Epithelial cell of umbilical artery (primary cell): ENCODE results near the gene PTPRH. TPM values are rescaled to one million over a fixed set of nuclear protein-coding genes. Genes with fewer than 3 reads are reported as not detected.

Experiments
- total RNA-seq: library from RNA; depleted of rRNA; stranded (reverse); fragments of >200 nt; gene quantifications from 2 replicates; pipeline ENCODE4 v1.2.3, GENCODE V29; 2014

PTPRH gene, protein sequence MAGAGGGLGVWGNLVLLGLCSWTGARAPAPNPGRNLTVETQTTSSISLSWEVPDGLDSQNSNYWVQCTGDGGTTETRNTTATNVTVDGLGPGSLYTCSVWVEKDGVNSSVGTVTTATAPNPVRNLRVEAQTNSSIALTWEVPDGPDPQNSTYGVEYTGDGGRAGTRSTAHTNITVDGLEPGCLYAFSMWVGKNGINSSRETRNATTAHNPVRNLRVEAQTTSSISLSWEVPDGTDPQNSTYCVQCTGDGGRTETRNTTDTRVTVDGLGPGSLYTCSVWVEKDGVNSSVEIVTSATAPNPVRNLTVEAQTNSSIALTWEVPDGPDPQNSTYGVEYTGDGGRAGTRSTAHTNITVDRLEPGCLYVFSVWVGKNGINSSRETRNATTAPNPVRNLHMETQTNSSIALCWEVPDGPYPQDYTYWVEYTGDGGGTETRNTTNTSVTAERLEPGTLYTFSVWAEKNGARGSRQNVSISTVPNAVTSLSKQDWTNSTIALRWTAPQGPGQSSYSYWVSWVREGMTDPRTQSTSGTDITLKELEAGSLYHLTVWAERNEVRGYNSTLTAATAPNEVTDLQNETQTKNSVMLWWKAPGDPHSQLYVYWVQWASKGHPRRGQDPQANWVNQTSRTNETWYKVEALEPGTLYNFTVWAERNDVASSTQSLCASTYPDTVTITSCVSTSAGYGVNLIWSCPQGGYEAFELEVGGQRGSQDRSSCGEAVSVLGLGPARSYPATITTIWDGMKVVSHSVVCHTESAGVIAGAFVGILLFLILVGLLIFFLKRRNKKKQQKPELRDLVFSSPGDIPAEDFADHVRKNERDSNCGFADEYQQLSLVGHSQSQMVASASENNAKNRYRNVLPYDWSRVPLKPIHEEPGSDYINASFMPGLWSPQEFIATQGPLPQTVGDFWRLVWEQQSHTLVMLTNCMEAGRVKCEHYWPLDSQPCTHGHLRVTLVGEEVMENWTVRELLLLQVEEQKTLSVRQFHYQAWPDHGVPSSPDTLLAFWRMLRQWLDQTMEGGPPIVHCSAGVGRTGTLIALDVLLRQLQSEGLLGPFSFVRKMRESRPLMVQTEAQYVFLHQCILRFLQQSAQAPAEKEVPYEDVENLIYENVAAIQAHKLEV
- total RNA-seq, result 0.32 and 3.5 TPM in 2 replicates

GRCh38 chr19:55208880-55209692 is at the start of gene PTPRH:
Gene PTPRH (minus strand): TSS chr19:55209501. CDS start chr19:55209433, 68 bp downstream.

DNA sequence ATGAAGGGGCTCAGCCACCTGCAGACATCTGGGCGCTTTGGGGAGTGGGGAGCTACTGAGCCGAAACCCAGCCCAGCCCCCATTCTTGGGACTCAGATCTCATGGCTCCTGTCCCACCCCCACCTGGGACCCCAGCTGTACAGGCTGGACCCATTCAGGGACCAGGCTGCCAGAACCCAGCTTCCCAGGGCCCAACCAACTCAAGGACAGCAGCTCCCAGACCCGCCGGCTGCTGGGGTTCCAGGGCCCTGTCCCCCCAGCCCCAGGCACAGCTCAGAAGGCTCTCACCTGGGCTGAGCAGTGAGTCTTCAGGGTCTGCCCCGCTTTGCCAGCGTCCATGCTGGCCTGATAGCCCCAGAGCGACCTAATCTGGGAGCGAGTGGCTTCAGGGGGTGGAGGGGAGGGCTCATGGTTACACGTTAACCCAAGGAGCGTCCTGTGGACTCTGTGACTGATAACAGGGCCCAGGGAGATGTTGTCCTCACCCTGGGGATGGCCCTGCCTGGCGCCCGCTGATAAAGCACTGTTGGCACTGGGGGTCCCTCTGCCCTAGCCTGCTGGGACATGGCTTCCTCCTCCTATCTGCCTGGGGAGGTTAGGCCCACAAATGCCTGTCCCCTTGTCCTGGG is 19.2 kb upstream of the PTPRH start, which contains the start of gene TMEM86B:
TMEM86B (minus strand) TSS at position 361 of the 629 bp plus-strand sequence; CDS start at position 339, 22 bp downstream.

GRCh38 chr19:55179606-55180484 is 29.5 kb downstream of the PTPRH start, which contains the start of gene SYT5:
Gene SYT5 (minus strand): TSS chr19:55180289. CDS start chr19:55179041, 1,248 bp downstream.

DNA sequence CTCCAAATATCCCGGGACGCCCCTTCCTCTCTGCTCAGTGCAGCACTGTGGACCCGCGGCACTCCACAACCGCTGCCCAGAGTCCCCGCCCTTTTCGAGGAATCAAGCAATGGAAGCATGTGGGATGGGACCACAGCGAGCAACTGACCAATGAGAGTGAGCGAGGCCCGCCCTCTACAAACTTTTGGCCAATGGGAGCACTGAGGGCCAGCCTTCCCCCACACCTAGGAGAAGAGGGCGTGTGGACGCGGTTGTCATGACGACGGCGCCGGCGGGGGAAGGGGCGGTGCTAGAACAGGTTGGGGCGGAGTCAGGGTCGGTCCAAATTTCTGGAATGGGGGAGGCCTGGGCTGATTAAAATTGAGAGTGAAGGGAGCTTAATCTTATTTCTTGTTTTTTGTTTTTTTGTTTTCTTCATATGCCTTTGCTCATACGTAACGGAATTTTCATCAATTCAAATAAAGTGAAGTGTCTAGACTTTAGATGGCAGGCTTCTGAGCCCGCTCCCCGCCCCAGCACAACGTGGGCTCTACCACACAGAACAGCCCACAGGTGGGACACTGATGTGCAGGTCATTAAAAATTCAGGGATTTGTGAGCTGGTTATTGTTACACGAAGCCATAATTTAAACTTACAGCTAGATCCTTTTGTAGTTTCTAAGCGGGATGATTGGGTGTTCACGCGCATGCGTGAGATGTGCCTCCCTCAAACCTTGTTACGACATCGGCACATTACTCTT is 42.6 kb downstream of the PTPRH start, which contains the start of gene DNAAF3:
DNAAF3 (minus strand) TSS at position 84 of the 739 bp plus-strand sequence. CDS start 200 bp downstream, outside the sequence.

GRCh38 chr19:55157064-55157908 is 52.0 kb downstream of the PTPRH start, which contains the start of gene TNNI3:
Gene TNNI3 (minus strand): TSS chr19:55157732. CDS start chr19:55157589, 143 bp downstream.

DNA sequence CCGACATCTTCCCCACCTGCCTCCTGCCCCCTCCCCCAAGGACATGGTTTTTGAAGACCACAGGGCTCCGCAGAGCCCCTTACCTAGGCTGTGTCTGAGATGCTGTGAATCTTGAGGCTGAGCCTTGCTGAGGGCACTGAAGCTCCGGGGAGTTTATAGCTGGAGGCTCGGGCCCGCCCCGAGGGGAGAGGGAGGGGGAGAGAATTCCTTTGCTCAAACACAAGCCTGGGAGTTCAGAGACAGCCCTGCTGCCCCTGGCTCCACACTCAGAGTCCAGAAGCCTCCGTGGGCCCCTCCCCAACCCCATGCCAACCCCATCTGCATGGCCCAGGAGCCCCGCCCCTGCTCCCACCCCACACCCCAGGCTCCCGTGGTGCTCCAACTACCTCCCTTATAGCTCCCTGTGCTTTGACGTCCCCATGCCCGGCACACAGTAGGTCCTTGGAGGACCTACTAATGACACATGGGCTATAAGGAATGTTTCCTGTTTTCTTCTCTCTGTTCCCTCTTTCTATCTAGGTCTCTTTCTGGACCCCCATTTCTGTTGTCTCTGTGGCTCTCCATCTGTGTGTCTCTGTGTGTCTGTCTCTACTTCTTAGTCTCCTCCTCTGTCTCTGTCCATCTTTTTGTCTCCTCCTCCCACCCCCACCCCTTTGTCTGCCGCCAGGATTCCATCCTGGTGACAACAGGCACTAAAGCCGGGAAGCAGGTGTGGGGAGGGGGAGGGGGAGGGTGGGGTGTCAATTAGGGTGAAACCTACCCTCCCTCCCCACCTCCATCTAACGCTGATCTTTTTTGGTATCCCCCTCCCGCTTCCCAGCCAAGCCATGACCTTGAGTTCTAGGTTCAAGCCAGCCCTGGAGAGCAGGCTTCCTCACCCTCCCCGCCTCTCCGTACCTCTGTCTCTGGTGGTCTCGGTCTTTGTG is 60.0 kb downstream of the PTPRH start, which contains the start of gene TNNT1:
TNNT1 (minus strand) TSS at position 129 of the 926 bp plus-strand sequence. CDS start 2,049 bp downstream, outside the sequence.

Other genes with a start within 250 kb of the PTPRH start
- 1.1 and 7.5 TPM in 2 replicates for gene NLRP2, start 243.1 kb downstream of the PTPRH start, total RNA-seq
- gene GP6, start 171.2 kb downstream of the PTPRH start, total RNA-seq, result not detected in 2 replicates
- gene RDH13, start 146.4 kb downstream of the PTPRH start, total RNA-seq, result 6.7 and 14.9 TPM in 2 replicates
- gene EPS8L1, start 133.6 kb downstream of the PTPRH start, total RNA-seq, result 5.9 and 12.0 TPM in 2 replicates
- gene PPP1R12C, start 91.9 kb downstream of the PTPRH start, total RNA-seq, result 32.8 and 35.7 TPM in 2 replicates
- 0.65 and 1.4 TPM in 2 replicates for gene TNNT1, start 60.3 kb downstream of the PTPRH start, total RNA-seq
- not detected in 2 replicates for gene TNNI3, start 51.8 kb downstream of the PTPRH start, total RNA-seq
- gene DNAAF3, start 42.9 kb downstream of the PTPRH start, total RNA-seq, result 0.32 and 0.76 TPM in 2 replicates
- gene SYT5, start 29.2 kb downstream of the PTPRH start, total RNA-seq, result not detected in 2 replicates
- gene TMEM86B, start 19.3 kb upstream of the PTPRH start, total RNA-seq, result 0.32 and 0.91 TPM in 2 replicates
- gene PPP6R1, start 49.5 kb upstream of the PTPRH start, total RNA-seq, result 20.1 and 22.3 TPM in 2 replicates
- gene HSPBP1, start 70.6 kb upstream of the PTPRH start, total RNA-seq, result 29.6 and 38.0 TPM in 2 replicates
- gene BRSK1, start 74.5 kb upstream of the PTPRH start, total RNA-seq, result 0.61 and 0.65 TPM in 2 replicates
- not detected in 2 replicates for gene TMEM150B, start 115.8 kb upstream of the PTPRH start, total RNA-seq
- 3.9 and 4.7 TPM in 2 replicates for gene KMT5C, start 130.4 kb upstream of the PTPRH start, total RNA-seq
- gene COX6B2, start 145.2 kb upstream of the PTPRH start, total RNA-seq, result under 0.01 TPM in 1 of 2 replicates, not detected in the other
- gene GARIN5B, start 153.8 kb upstream of the PTPRH start, total RNA-seq, result not detected in 2 replicates
- gene IL11, start 161.0 kb upstream of the PTPRH start, total RNA-seq, result 0.46 and 2.6 TPM in 2 replicates
- not detected in 2 replicates for gene TMEM190, start 167.3 kb upstream of the PTPRH start, total RNA-seq
- 0.65 TPM in 1 of 2 replicates, not detected in the other for gene TMEM238, start 174.8 kb upstream of the PTPRH start, total RNA-seq
- 112 and 274 TPM in 2 replicates for gene RPL28, start 176.4 kb upstream of the PTPRH start, total RNA-seq
- 168 and 599 TPM in 2 replicates for gene UBE2S, start 198.3 kb upstream of the PTPRH start, total RNA-seq
- not detected in 2 replicates for gene SHISA7, start 233.8 kb upstream of the PTPRH start, total RNA-seq